GM10248 (cell line): ENCODE results near the gene METAP1D.
A peak's percentile ranks its signal among the peaks of the same experiment; 100 is the strongest.

ENCODE experiments used
- CTCF ChIA-PET: fragments of 300-600 bp; sonication (Branson Sonifier 250); formaldehyde crosslinking; extraction: SDS; loops from one replicate; lab custom pipeline; 2021; ENCODE audit warnings: antibody characterized with exemption; lab: Yijun Ruan, JAX
- POLR2A ChIA-PET: fragments of 350-650 bp; sonication (Branson Sonifier 250); formaldehyde crosslinking; extraction: SDS; loops from one replicate; lab custom pipeline; 2020; ENCODE audit warnings: antibody characterized with exemption; lab: Yijun Ruan, JAX
- DNase-seq: peaks from one replicate; pipeline ENCODE4 v3.0.0; 2012; ENCODE audit errors: extremely low spot score
- TF ChIP-seq, protein P1 (sequence below): IDR thresholded peaks from 2 replicates; pipeline ENCODE4 v1.5.1; 2012; ENCODE audit warnings: mild to moderate bottlenecking, low read depth; ENCODE audit errors: extremely low read depth, missing control alignments, control extremely low read depth

Gene METAP1D

DNA sequence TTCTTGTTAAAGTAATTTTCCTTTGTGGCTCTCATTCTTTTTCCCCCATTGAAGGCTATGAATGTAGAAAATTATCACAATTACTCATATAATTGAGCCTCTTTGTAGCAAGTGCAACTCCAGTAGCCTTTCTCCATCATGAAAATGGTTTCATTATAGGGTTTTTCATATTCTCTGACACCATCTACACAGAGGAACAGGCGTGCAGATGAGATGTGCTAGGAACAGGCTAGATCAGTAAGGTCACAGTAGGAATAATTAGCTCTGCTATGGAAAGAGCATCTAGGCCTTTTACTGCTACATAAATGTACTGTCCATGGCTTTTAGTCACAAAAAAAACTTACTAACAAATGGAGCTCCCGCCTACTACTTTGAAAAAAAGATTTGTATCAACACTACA lies 73.0 kb downstream of the METAP1D start:
- no peak for DNase-seq
- TF ChIP-seq, protein P1, sequence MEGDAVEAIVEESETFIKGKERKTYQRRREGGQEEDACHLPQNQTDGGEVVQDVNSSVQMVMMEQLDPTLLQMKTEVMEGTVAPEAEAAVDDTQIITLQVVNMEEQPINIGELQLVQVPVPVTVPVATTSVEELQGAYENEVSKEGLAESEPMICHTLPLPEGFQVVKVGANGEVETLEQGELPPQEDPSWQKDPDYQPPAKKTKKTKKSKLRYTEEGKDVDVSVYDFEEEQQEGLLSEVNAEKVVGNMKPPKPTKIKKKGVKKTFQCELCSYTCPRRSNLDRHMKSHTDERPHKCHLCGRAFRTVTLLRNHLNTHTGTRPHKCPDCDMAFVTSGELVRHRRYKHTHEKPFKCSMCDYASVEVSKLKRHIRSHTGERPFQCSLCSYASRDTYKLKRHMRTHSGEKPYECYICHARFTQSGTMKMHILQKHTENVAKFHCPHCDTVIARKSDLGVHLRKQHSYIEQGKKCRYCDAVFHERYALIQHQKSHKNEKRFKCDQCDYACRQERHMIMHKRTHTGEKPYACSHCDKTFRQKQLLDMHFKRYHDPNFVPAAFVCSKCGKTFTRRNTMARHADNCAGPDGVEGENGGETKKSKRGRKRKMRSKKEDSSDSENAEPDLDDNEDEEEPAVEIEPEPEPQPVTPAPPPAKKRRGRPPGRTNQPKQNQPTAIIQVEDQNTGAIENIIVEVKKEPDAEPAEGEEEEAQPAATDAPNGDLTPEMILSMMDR, result no peak
- CTCF ChIA-PET, result interaction anchor here (1.1 to 1.2 kb wide), 2 partner anchors 31 to 366 kb away, joined by 3 to 4 read pairs; partner anchors contain the start of gene DLX2
- POLR2A ChIA-PET, result no interaction called here

DNA sequence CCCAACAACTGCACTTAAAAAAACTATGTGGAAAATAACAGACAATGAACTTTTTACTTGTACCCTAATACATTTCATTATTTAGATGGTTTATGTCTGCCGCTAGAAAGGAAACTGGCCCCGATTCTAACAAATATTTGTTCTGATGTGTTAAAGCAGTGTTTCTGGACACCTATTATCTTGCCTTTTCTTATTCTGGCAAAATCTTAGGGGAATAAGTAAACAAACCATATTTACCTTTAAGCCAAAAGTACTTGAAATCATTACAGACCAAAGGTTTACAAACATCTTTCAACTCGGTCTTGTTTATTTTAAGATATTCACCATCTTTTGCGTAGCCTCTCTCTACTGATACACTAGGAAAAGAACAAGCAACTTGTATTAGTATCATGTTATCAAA lies 73.8 kb downstream of the METAP1D start:
- CTCF ChIA-PET, result interaction anchor here (1.1 to 1.2 kb wide), 2 partner anchors 30 to 367 kb away, joined by 3 to 4 read pairs; partner anchors contain the start of gene DLX2
- TF ChIP-seq, protein P1, result no peak
- POLR2A ChIA-PET, result no interaction called here
- no peak for DNase-seq

DNA sequence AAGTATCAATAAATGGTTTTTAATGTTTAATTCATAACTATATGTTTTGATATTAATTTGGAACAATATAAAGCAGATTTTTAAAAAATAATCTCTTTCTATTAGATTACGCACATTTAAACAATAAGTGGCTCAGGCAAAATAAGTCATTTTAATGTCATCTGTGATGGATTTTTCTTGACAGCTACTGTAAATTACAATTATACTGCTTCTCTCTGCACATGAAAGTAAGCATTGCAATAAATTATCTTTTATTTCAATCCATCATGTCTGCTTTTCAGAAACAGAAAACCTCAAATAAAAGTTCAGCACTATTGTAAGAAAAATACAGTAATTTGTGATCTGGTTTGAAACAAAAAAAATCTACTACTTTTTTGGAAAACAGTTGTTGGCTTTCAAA lies 74.5 kb downstream of the METAP1D start:
- no peak for DNase-seq

DNA sequence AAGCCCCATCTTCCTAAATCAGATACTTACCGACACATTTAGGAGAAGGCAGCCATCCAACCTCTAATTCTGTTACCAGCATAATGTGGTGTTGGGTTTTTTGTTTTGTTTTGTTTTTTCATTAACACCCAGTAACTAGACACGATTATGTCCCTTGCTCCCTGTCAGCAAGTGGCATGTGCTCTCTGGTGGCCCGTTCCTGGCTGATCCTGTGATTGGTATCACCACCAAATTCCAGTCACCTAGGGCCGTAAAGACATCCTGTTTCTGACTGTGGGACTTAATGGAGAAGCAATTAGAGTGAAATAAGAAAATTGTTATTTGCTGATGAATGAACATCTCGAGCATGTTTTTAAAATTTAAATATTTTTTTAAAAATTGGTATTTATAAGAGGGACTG lies 79.7 kb downstream of the METAP1D start:
- TF ChIP-seq, protein P1, result no peak
- POLR2A ChIA-PET, result no interaction called here
- CTCF ChIA-PET, result interaction anchor here (1.0 to 1.7 kb wide), 2 partner anchors 17 to 22 kb away, joined by 3 to 5 read pairs; no protein-coding TSS in a partner anchor
- no peak for DNase-seq

More for the DNA sequence above, 74.5 kb downstream of the METAP1D start:
- ChIA-PET CTCF (no interaction called here), POLR2A (no interaction called here)
- TF ChIP-seq, protein P1, result no peak

DNA sequence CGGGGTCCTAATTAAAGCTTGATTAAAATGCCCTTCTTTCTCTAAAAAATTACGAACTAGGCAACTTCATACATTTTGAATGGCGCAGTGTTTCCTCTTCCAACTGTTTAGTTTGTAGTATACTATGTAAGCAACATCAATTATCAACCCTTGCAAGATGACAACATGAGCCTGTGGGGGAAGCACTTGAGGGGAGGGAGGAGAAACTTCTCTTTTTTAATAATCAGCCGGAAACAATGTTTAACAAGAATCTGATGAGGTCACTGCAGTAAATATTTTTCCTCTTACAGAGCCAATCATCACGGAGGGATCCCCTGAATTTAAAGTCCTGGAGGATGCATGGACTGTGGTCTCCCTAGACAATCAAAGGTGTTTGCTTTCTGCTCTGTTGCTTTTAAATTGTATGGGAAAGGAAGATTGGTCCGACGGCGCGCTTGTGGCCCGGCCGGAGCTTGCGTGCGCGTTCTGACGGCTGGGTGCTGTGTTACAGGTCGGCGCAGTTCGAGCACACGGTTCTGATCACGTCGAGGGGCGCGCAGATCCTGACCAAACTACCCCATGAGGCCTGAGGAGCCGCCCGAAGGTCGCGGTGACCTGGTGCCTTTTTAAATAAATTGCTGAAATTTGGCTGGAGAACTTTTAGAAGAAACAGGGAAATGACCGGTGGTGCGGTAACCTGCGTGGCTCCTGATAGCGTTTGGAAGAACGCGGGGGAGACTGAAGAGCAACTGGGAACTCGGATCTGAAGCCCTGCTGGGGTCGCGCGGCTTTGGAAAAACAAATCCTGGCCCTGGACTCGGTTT lies 80.3 kb downstream of the METAP1D start:
- POLR2A ChIA-PET, result no interaction called here

DNA sequence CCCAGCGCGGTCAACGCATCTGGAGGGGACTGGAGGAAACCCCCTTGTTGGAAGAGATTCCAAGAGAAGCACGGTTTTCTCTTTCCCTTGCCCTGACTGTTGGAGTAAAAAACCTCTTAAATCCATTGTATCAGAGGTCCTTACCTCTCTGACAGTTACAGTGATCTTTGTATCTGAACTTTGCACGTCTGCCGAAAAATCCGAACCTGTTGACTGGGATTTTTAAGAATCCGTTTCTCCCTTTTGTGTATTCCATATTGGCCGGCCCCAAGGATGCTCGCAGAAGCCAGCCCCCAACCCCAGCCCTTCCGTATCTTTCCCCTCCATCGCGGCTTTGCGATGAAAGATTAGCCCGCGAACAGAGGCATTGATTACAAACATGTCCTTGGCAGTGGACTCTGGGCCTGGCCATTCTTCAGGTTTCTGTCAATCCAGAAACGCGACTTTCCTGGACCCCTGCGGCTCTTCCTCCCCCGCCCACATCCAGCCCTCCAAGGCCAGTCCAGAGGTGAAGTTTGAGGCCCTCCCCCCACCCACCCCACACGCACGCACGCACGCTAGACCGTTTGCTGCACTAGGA lies 81.0 kb downstream of the METAP1D start:
- CTCF ChIA-PET, result interaction anchor here (1.0 to 1.6 kb wide), 3 partner anchors 15 to 22 kb away, joined by 4 to 5 read pairs (median 4); partner anchors contain the start of gene DLX2
- peak; percentile 23 for DNase-seq
- TF ChIP-seq, protein P1, result no peak
- POLR2A ChIA-PET, result no interaction called here

More for the DNA sequence above, 80.3 kb downstream of the METAP1D start:
- TF ChIP-seq, protein P1, result no peak
- peak; percentile 15 for DNase-seq
- CTCF ChIA-PET, result no interaction called here
